Progenitor cell of endocrine pancreas (in vitro differentiated cells): Measurements from ENCODE around the gene ANXA8. TPM values are rescaled to one million over a fixed set of nuclear protein-coding genes. Genes with fewer than 3 reads are reported as not detected.
"Not testable (repeated sequence)": the region's sequence is repeated elsewhere in the genome, so short reads cannot be mapped to it uniquely, and the experiment has no call there.

Experiments used
- DNase-seq: peaks from one replicate; pipeline ENCODE4 v3.0.0; 2021; ENCODE audit warnings: low spot score; ENCODE audit not compliant: unreplicated experiment
- H3K27ac Mint-ChIP-seq: 2 replicates; pipeline ENCODE4 v1.8.0; 2021; ENCODE audit warnings: mild to moderate bottlenecking, moderate library complexity, mixed read lengths
- H3K27me3 Mint-ChIP-seq: 2 replicates; pipeline ENCODE4 v1.8.0; 2021; ENCODE audit warnings: mixed read lengths
- H3K36me3 Mint-ChIP-seq: 2 replicates; pipeline ENCODE4 v1.8.0; 2022; ENCODE audit warnings: mixed read lengths; ENCODE audit not compliant: insufficient read depth
- H3K4me1 Mint-ChIP-seq: 2 replicates; pipeline ENCODE4 v1.8.0; 2021; ENCODE audit warnings: low read depth, mixed read lengths
- H3K4me3 Mint-ChIP-seq: 2 replicates; pipeline ENCODE4 v1.8.0; 2021; ENCODE audit warnings: low read depth, mild to moderate bottlenecking, moderate library complexity, mixed read lengths
- H3K9me3 Mint-ChIP-seq: 2 replicates; pipeline ENCODE4 v1.8.0; 2021; ENCODE audit warnings: low read depth, mixed read lengths
- CTCF ChIP-seq: fragments of 200-600 bp; sonication (generic); IDR thresholded peaks from one replicate; pipeline ENCODE4 v1.5.0; 2021; ENCODE audit warnings: antibody characterized with exemption, mild to moderate bottlenecking; ENCODE audit not compliant: unreplicated experiment
- total RNA-seq: library from RNA; stranded (reverse); gene quantifications from 2 replicates; pipeline ENCODE4 v1.2.1, GENCODE V29; 2021

The ANXA8 gene
- total RNA-seq, 1 donor from 2014 or later = not detected

DNA sequence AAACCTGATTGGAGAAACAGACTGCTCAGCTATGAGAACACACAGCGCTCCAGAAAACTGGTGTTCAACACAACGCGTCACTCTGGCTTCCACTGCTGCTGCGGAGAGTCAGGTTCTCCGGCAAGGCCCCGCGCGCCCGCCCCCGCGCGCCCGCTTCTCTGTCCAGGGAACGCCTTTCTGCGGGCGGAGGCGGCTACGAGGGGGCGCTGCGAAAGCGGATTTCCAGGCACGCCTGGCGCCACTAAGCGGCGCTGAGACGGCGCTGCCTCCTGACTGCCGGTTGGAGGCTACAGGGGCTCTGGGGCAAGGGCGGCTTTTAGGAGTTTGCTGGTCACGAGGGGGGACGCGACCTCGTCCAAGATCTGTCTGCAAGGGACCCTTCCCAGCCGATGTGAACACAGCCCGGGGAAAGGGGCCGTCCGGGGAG lies 22.6 kb downstream of the ANXA8 start:
- not testable (repeated sequence) for DNase-seq, H3K36me3 Mint-ChIP-seq, H3K27me3 Mint-ChIP-seq, H3K9me3 Mint-ChIP-seq, H3K4me1 Mint-ChIP-seq
- peak; percentile 52 for TF ChIP-seq CTCF
- Mint-ChIP-seq H3K4me3 (peak overlapping the region; percentile 58), H3K27ac (peak overlapping the region; percentile 87)

DNA sequence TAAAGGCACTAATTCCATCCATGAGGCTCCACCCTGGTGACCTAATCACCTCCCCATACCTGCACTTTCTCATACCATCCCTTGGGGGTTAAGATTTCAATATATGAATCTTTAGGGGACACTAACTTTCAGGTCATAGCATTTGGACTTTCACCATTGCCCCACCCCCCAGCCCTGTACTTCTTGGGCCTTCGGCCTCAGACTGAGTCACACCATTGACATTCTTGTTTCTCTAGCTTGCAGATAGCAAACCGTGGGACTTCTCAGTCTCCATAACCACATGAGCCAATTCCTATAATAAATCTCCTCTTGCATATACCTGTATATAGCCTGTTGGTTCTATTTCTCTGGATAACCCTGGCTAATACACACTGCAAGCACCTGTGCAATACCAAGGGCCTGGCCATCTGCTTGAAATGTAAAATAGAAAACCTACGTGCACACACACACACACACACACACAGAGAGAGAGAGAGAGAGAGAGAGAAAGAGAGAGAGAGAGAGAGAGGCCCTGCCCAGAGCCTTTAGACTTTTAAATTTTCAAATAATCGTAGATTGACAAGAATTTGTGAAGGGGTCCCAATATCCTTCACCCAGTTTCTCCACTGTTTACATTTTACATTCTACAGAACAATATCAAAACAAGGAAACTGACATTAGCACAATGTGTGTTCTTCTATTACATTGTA lies 25.3 kb downstream of the ANXA8 start:
- no peak for TF ChIP-seq CTCF
- H3K36me3 Mint-ChIP-seq = no peaks in the 10 kb centered on the region
- peak overlapping the region; percentile 59 for H3K27ac Mint-ChIP-seq

DNA sequence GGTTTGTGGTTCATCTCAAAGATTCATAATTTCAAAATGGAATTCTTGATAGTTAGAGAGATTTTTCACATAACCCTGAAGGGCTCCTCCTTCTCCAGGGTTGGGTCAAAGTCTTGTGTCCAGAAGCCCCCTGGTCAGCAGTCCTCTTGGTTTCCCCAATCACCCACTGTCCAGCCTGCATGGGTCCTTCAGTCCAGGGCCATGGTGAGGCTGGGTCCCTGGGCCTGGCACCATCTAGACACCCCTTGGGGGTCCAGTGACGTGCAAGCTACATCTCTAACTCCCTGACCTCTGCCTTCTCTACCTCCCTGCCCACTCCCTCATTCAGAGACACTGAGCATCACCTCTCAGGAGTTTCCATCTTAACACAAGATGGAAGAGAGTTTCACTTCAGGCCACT lies 26.1 kb downstream of the ANXA8 start:
- Mint-ChIP-seq H3K27me3 (peaks cover 23% of the 10 kb centered on the region), H3K4me1 (peaks cover 2% of the 10 kb centered on the region), H3K27ac (no peak overlapping the region), H3K36me3 (no peaks in the 10 kb centered on the region), H3K4me3 (no peak overlapping the region), H3K9me3 (no peaks in the 10 kb centered on the region)
- DNase-seq = no peak
- no peak for TF ChIP-seq CTCF

More for the DNA sequence above, 25.3 kb downstream of the ANXA8 start:
- no peak overlapping the region for H3K4me3 Mint-ChIP-seq
- peaks cover 2% of the 10 kb centered on the region for H3K4me1 Mint-ChIP-seq
- no peaks in the 10 kb centered on the region for H3K9me3 Mint-ChIP-seq
- peaks cover 19% of the 10 kb centered on the region for H3K27me3 Mint-ChIP-seq
- no peak for DNase-seq

- H3K4me1 Mint-ChIP-seq = peaks cover 2% of the 10 kb centered on the region
- no peak for TF ChIP-seq CTCF
- H3K36me3 Mint-ChIP-seq = no peaks in the 10 kb centered on the region
- H3K27me3 Mint-ChIP-seq = peaks cover 24% of the 10 kb centered on the region
- no peak overlapping the region for H3K27ac Mint-ChIP-seq
- no peak for DNase-seq
- H3K4me3 Mint-ChIP-seq = no peak overlapping the region
- H3K9me3 Mint-ChIP-seq = no peaks in the 10 kb centered on the region
These were observed 26.4 kb downstream of the ANXA8 start for GRCh38 chr10:47457528-47457820.

DNA sequence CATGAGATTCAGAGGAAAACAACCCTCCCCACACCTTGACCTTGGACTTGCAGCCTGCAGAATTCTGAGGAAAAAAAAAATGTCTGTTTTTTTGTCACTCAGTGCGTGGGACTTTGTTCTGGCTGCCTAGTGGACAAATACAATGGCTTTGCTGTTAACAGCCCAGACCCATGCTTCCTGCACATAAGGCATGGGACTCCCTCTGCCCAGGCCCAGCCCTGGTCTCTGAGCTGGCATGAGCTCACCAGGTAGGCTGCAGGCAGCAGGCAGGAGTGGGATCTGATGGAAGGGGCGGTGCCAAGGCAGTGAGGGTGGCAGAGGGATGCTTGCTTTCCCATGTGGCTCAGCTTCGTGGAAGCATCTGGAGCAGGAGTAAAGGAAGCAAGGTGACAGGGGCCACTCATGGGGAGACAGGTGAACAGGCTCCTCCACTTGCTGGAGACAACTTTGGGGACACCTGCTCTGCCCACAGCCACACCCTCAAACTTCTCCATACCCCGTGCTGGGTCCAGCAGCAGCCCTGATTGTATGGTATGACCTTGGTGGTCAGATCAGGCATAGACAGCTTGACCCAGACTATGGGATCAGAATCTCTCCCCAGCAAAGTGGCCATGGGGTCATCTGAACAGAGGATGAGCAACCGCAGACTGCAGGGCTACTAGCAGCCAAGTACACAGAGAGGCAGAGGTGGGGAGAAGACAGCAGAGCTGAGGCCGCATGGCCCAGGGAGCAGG lies 27.0 kb downstream of the ANXA8 start:
- no peak for DNase-seq
- TF ChIP-seq CTCF = no peak
- Mint-ChIP-seq H3K4me1 (peaks cover 2% of the 10 kb centered on the region), H3K27ac (no peak overlapping the region), H3K4me3 (no peak overlapping the region), H3K9me3 (no peaks in the 10 kb centered on the region), H3K36me3 (no peaks in the 10 kb centered on the region), H3K27me3 (peaks cover 27% of the 10 kb centered on the region)
